Stimulated activated memory B cell treated with anti-CD40 and anti-IgM and Interleukin-4, amounts not matched to agents 10 μg/mL and 1 μg/mL and 100 μg/mL, for 72 hours (primary cell): ENCODE measurements around the gene RALBP1.

Experiments
- ATAC-seq: fragments of 150-1000 bp; cut with Tn5 transposase; 2 replicates; pipeline ENCODE4 v1.10.0; 2021
- H3K27ac Mint-ChIP-seq: one replicate; pipeline ENCODE4 v1.8.0; 2022; ENCODE audit warnings: mild to moderate bottlenecking, mixed read lengths
- H3K27me3 Mint-ChIP-seq: one replicate; pipeline ENCODE4 v1.8.0; 2022; ENCODE audit warnings: mixed read lengths
- H3K36me3 Mint-ChIP-seq: one replicate; pipeline ENCODE4 v1.8.0; 2022; ENCODE audit warnings: mixed read lengths
- H3K4me1 Mint-ChIP-seq: one replicate; pipeline ENCODE4 v1.8.0; 2022; ENCODE audit warnings: mixed read lengths
- H3K4me3 Mint-ChIP-seq: one replicate; pipeline ENCODE4 v1.8.0; 2022; ENCODE audit warnings: mild to moderate bottlenecking, moderate library complexity, mixed read lengths
- H3K9me3 Mint-ChIP-seq: one replicate; pipeline ENCODE4 v1.8.0; 2022; ENCODE audit warnings: mixed read lengths

The RALBP1 gene

GRCh38 chr18:9545029-9545428 is 69.7 kb downstream of the RALBP1 start:
- H3K4me1 Mint-ChIP-seq, result peaks cover 6% of the 10 kb centered on the region
- no peak overlapping the region for H3K4me3 Mint-ChIP-seq
- ATAC-seq, result no peak
- no peaks in the 10 kb centered on the region for H3K9me3 Mint-ChIP-seq
- H3K27me3 Mint-ChIP-seq, result no peaks in the 10 kb centered on the region
- peaks cover 46% of the 10 kb centered on the region for H3K36me3 Mint-ChIP-seq
- no peak overlapping the region for H3K27ac Mint-ChIP-seq

- ATAC-seq, result no peak
- Mint-ChIP-seq H3K4me3 (no peak overlapping the region), H3K9me3 (no peaks in the 10 kb centered on the region), H3K27me3 (no peaks in the 10 kb centered on the region), H3K4me1 (peaks cover 6% of the 10 kb centered on the region), H3K27ac (no peak overlapping the region), H3K36me3 (peaks cover 48% of the 10 kb centered on the region)
Observed at GRCh38 chr18:9546468-9546867, 71.2 kb downstream of the RALBP1 start.

GRCh38 chr18:9547782-9548181 is 72.5 kb downstream of the RALBP1 start:
- Mint-ChIP-seq H3K27me3 (no peaks in the 10 kb centered on the region), H3K4me1 (peaks cover 6% of the 10 kb centered on the region), H3K4me3 (no peak overlapping the region), H3K36me3 (peaks cover 61% of the 10 kb centered on the region), H3K9me3 (peaks cover 2% of the 10 kb centered on the region), H3K27ac (no peak overlapping the region)
- no peak for ATAC-seq

- ATAC-seq, result no peak
- no peak overlapping the region for H3K4me3 Mint-ChIP-seq
- peaks cover 78% of the 10 kb centered on the region for H3K36me3 Mint-ChIP-seq
- H3K4me1 Mint-ChIP-seq, result no peaks in the 10 kb centered on the region
- no peaks in the 10 kb centered on the region for H3K27me3 Mint-ChIP-seq
- peaks cover 4% of the 10 kb centered on the region for H3K9me3 Mint-ChIP-seq
- H3K27ac Mint-ChIP-seq, result no peak overlapping the region
Observed at GRCh38 chr18:9549405-9549804, 74.1 kb downstream of the RALBP1 start.

GRCh38 chr18:9550429-9550828 is 75.1 kb downstream of the RALBP1 start:
- no peaks in the 10 kb centered on the region for H3K27me3 Mint-ChIP-seq
- no peak overlapping the region for H3K27ac Mint-ChIP-seq
- H3K4me1 Mint-ChIP-seq, result no peaks in the 10 kb centered on the region
- ATAC-seq, result no peak
- no peak overlapping the region for H3K4me3 Mint-ChIP-seq
- peaks cover 4% of the 10 kb centered on the region for H3K9me3 Mint-ChIP-seq
- peaks cover 88% of the 10 kb centered on the region for H3K36me3 Mint-ChIP-seq

GRCh38 chr18:9552191-9552590 is 76.9 kb downstream of the RALBP1 start:
- Mint-ChIP-seq H3K9me3 (peaks cover 4% of the 10 kb centered on the region), H3K36me3 (peaks cover 91% of the 10 kb centered on the region), H3K4me3 (no peak overlapping the region), H3K27ac (no peak overlapping the region), H3K4me1 (no peaks in the 10 kb centered on the region), H3K27me3 (no peaks in the 10 kb centered on the region)
- ATAC-seq, result no peak

- no peak for ATAC-seq
- no peak overlapping the region for H3K27ac Mint-ChIP-seq
- H3K4me3 Mint-ChIP-seq, result no peak overlapping the region
- peaks cover 4% of the 10 kb centered on the region for H3K9me3 Mint-ChIP-seq
- no peaks in the 10 kb centered on the region for H3K27me3 Mint-ChIP-seq
- H3K4me1 Mint-ChIP-seq, result no peaks in the 10 kb centered on the region
- H3K36me3 Mint-ChIP-seq, result peaks cover 91% of the 10 kb centered on the region
Observed at GRCh38 chr18:9552616-9553015, 77.3 kb downstream of the RALBP1 start.

GRCh38 chr18:9557250-9557943 is 82.1 kb downstream of the RALBP1 start:
- Mint-ChIP-seq H3K9me3 (peaks cover 4% of the 10 kb centered on the region), H3K4me1 (no peaks in the 10 kb centered on the region), H3K27me3 (no peaks in the 10 kb centered on the region), H3K27ac (no peak overlapping the region), H3K36me3 (peaks cover 89% of the 10 kb centered on the region), H3K4me3 (no peak overlapping the region)
- no peak for ATAC-seq

- H3K4me1 Mint-ChIP-seq, result no peaks in the 10 kb centered on the region
- H3K27ac Mint-ChIP-seq, result no peak overlapping the region
Observed at GRCh38 chr18:9558387-9559064, 83.2 kb downstream of the RALBP1 start.

GRCh38 chr18:9559253-9559652 is 83.9 kb downstream of the RALBP1 start:
- Mint-ChIP-seq H3K36me3 (peaks cover 86% of the 10 kb centered on the region), H3K4me1 (no peaks in the 10 kb centered on the region), H3K27ac (no peak overlapping the region), H3K27me3 (no peaks in the 10 kb centered on the region), H3K4me3 (no peak overlapping the region), H3K9me3 (no peaks in the 10 kb centered on the region)
- no peak for ATAC-seq

More at GRCh38 chr18:9558387-9559064, 83.2 kb downstream of the RALBP1 start:
- ATAC-seq, result no peak
- no peak overlapping the region for H3K4me3 Mint-ChIP-seq
- no peaks in the 10 kb centered on the region for H3K27me3 Mint-ChIP-seq
- no peaks in the 10 kb centered on the region for H3K9me3 Mint-ChIP-seq
- peaks cover 89% of the 10 kb centered on the region for H3K36me3 Mint-ChIP-seq

GRCh38 chr18:9561759-9562158 is 86.4 kb downstream of the RALBP1 start:
- H3K27me3 Mint-ChIP-seq, result no peaks in the 10 kb centered on the region
- H3K4me1 Mint-ChIP-seq, result no peaks in the 10 kb centered on the region
- H3K4me3 Mint-ChIP-seq, result no peak overlapping the region
- H3K27ac Mint-ChIP-seq, result no peak overlapping the region
- H3K36me3 Mint-ChIP-seq, result peaks cover 68% of the 10 kb centered on the region
- ATAC-seq, result no peak
- H3K9me3 Mint-ChIP-seq, result no peaks in the 10 kb centered on the region

GRCh38 chr18:9562584-9562983 is 87.3 kb downstream of the RALBP1 start:
- Mint-ChIP-seq H3K27ac (no peak overlapping the region), H3K4me1 (no peaks in the 10 kb centered on the region)

GRCh38 chr18:9563331-9563730 is 88.0 kb downstream of the RALBP1 start:
- Mint-ChIP-seq H3K27ac (no peak overlapping the region), H3K9me3 (no peaks in the 10 kb centered on the region), H3K27me3 (no peaks in the 10 kb centered on the region), H3K4me1 (no peaks in the 10 kb centered on the region), H3K4me3 (no peak overlapping the region), H3K36me3 (peaks cover 57% of the 10 kb centered on the region)
- ATAC-seq, result no peak

More at GRCh38 chr18:9562584-9562983, 87.3 kb downstream of the RALBP1 start:
- H3K9me3 Mint-ChIP-seq, result no peaks in the 10 kb centered on the region
- no peak overlapping the region for H3K4me3 Mint-ChIP-seq
- no peak for ATAC-seq
- no peaks in the 10 kb centered on the region for H3K27me3 Mint-ChIP-seq
- peaks cover 65% of the 10 kb centered on the region for H3K36me3 Mint-ChIP-seq

GRCh38 chr18:9565407-9565806 is 90.1 kb downstream of the RALBP1 start:
- no peaks in the 10 kb centered on the region for H3K4me1 Mint-ChIP-seq
- no peak overlapping the region for H3K27ac Mint-ChIP-seq
- no peaks in the 10 kb centered on the region for H3K27me3 Mint-ChIP-seq
- no peaks in the 10 kb centered on the region for H3K9me3 Mint-ChIP-seq
- no peak overlapping the region for H3K4me3 Mint-ChIP-seq
- H3K36me3 Mint-ChIP-seq, result peaks cover 47% of the 10 kb centered on the region
- no peak for ATAC-seq

GRCh38 chr18:9568186-9568585 is 92.9 kb downstream of the RALBP1 start:
- H3K9me3 Mint-ChIP-seq, result no peaks in the 10 kb centered on the region
- H3K27me3 Mint-ChIP-seq, result no peaks in the 10 kb centered on the region
- H3K4me1 Mint-ChIP-seq, result no peaks in the 10 kb centered on the region
- no peak overlapping the region for H3K27ac Mint-ChIP-seq
- H3K36me3 Mint-ChIP-seq, result peaks cover 39% of the 10 kb centered on the region
- H3K4me3 Mint-ChIP-seq, result no peak overlapping the region
- ATAC-seq, result no peak

- Mint-ChIP-seq H3K27ac (no peak overlapping the region), H3K4me3 (no peak overlapping the region), H3K4me1 (no peaks in the 10 kb centered on the region), H3K36me3 (peaks cover 32% of the 10 kb centered on the region), H3K9me3 (no peaks in the 10 kb centered on the region), H3K27me3 (no peaks in the 10 kb centered on the region)
- no peak for ATAC-seq
Observed at GRCh38 chr18:9569178-9569577, 93.9 kb downstream of the RALBP1 start.
